Endothelial cell of umbilical vein (primary cell): Measurements from ENCODE around the gene NSD1. TPM values are rescaled to one million over a fixed set of nuclear protein-coding genes. Genes with fewer than 3 reads are reported as not detected.
A peak's percentile ranks its signal among the peaks of the same experiment; 100 is the strongest.

Experiments
- BruUV-seq: library from RNA; stranded (reverse); fragments of 400-500 nt; replicated peaks from 2 replicates; lab custom pipeline; 2021; lab: Mats Ljungman, UMichigan
- CTCF ChIA-PET: fragments of 300-600, 350-600 bp; sonication (Branson Sonifier 250); formaldehyde crosslinking; loops from one replicate; lab custom pipeline; 2021; ENCODE audit warnings: antibody characterized with exemption, inconsistent platforms; lab: Charles Lee
- POLR2A ChIA-PET: fragments of 300-600, 350-600 bp; sonication (Branson Sonifier 250); formaldehyde crosslinking; loops from one replicate; lab custom pipeline; 2021; ENCODE audit warnings: antibody characterized with exemption, inconsistent platforms; lab: Charles Lee
- DNase-seq: peaks from one replicate; pipeline ENCODE4 v3.0.0-alpha.2; 2011; ENCODE audit warnings: low read depth, low spot score
- FAIRE-seq: peaks from 2 replicates; lab custom pipeline; 2011; peaks lifted over from hg19 to GRCh38; lab: Jason Lieb, UNC
- H2AFZ ChIP-seq: 2 replicates; pipeline ENCODE4 v1.6.0; 2012; ENCODE audit warnings: low read depth, low read length, control low read depth, inconsistent platforms
- H3K27ac ChIP-seq: 2 replicates; pipeline ENCODE4 v1.5.1; 2011; ENCODE audit warnings: low read depth, mild to moderate bottlenecking, control low read depth, low read length, moderate library complexity; ENCODE audit not compliant: insufficient read depth
- H3K27me3 ChIP-seq, 2 experiments: 2 replicates each; pipeline versions ENCODE4 v1.6.0 to v1.6.1; 2011; ENCODE audit warnings: low read length in 2 of 2, mixed read lengths in 1 of 2; ENCODE audit not compliant: control insufficient read depth in 2 of 2, insufficient read depth in 2 of 2
- H3K36me3 ChIP-seq, 2 experiments: 2 replicates in 1 of 2; 3 replicates in 1 of 2; pipeline ENCODE4 v1.5.1; 2011; ENCODE audit warnings: low read length in 2 of 2, mild to moderate bottlenecking in 1 of 2, moderate library complexity in 1 of 2; ENCODE audit not compliant: control insufficient read depth in 2 of 2, insufficient read depth in 2 of 2; ENCODE audit errors: extremely low read depth in 1 of 2
- H3K4me1 ChIP-seq: 3 replicates; pipeline ENCODE4 v1.5.1; 2011; ENCODE audit warnings: mild to moderate bottlenecking, low read length; ENCODE audit not compliant: control insufficient read depth, insufficient read depth; ENCODE audit errors: extremely low read depth
- H3K4me2 ChIP-seq: 2 replicates; pipeline ENCODE4 v1.6.1; 2011; ENCODE audit warnings: low read length, control low read depth, mixed read lengths; ENCODE audit not compliant: insufficient read depth
- H3K4me3 ChIP-seq, 3 experiments: fragments of 200-600 bp in 1 of 3; sonication (generic), shearing (Covaris generic) in 1 of 3; replicated peaks in 1 of 3; 2 replicates each; pipeline ENCODE4 v1.5.1; 2011 to 2016; ENCODE audit warnings: control low read depth in 3 of 3, low read length in 3 of 3, mild to moderate bottlenecking in 2 of 3, inconsistent platforms in 1 of 3, low read depth in 1 of 3, moderate library complexity in 1 of 3; ENCODE audit not compliant: insufficient read depth in 1 of 3
- H3K79me2 ChIP-seq: 2 replicates; pipeline ENCODE4 v1.6.0; 2012; ENCODE audit warnings: low read length, inconsistent platforms; ENCODE audit not compliant: control insufficient read depth, insufficient read depth
- H3K9ac ChIP-seq: replicated peaks from 2 replicates; pipeline ENCODE3; 2011; ENCODE audit warnings: low read length, control low read depth; ENCODE audit not compliant: insufficient read depth; ENCODE audit errors: extremely low read depth
- H3K9me1 ChIP-seq: replicated peaks from 3 replicates; pipeline ENCODE4 v1.6.0; 2011; ENCODE audit warnings: mild to moderate bottlenecking, low read length; ENCODE audit not compliant: control insufficient read depth, insufficient read depth; ENCODE audit errors: extremely low read depth
- H3K9me3 ChIP-seq: replicated peaks from 2 replicates; pipeline ENCODE4 v1.5.1; 2012; ENCODE audit warnings: low read length, inconsistent platforms; ENCODE audit not compliant: control insufficient read depth, insufficient read depth
- H4K20me1 ChIP-seq: replicated peaks from 2 replicates; pipeline ENCODE3; 2011; ENCODE audit warnings: mild to moderate bottlenecking, low read length; ENCODE audit not compliant: control insufficient read depth, insufficient read depth; ENCODE audit errors: extremely low read depth
- EZH2 ChIP-seq: IDR thresholded peaks from 2 replicates; pipeline ENCODE4 v1.6.1; 2012; ENCODE audit warnings: borderline replicate concordance, low read depth, mild to moderate bottlenecking, moderate library complexity, low read length, inconsistent platforms; ENCODE audit not compliant: severe bottlenecking
- FOS ChIP-seq: IDR thresholded peaks from 2 replicates; pipeline ENCODE4 v1.6.1; 2011; ENCODE audit warnings: mild to moderate bottlenecking, low read length, moderate library complexity, borderline replicate concordance; ENCODE audit not compliant: insufficient read depth
- JUN ChIP-seq: IDR thresholded peaks from 2 replicates; pipeline ENCODE4 v1.6.1; 2011; ENCODE audit warnings: borderline replicate concordance, low read depth; ENCODE audit not compliant: insufficient read length, insufficient read depth
- POLR2A ChIP-seq: IDR thresholded peaks from 2 replicates; pipeline ENCODE4 v1.6.1; 2012; ENCODE audit warnings: low read depth, mild to moderate bottlenecking, control low read depth, low read length
- POLR2AphosphoS5 ChIP-seq: IDR thresholded peaks from 2 replicates; pipeline ENCODE4 v1.6.1; 2012; ENCODE audit warnings: low read depth, mild to moderate bottlenecking, control low read depth, low read length, moderate library complexity; ENCODE audit not compliant: insufficient read depth
- dilution Hi-C: fragments of 300-500 bp; cut with MboI; formaldehyde crosslinking; loops from one replicate; pipeline ENCODE4 v1.15.0; 2019; ENCODE audit warnings: low sequenced_read_pairs; ENCODE audit not compliant: extremely low pct_ligation_motif_present
- intact Hi-C: fragments of 100-400 bp; cut with micrococcal nuclease; formaldehyde crosslinking; loops from one replicate; pipeline ENCODE4 v1.10.0; 2022
- polyA plus RNA-seq, 4 experiments: library from polyadenylated mRNA; depleted of rRNA in 3 of 4; stranded (reverse) in 3 of 4; unstranded in 1 of 4; fragments of >200 nt; gene quantifications; 2 replicates each; pipeline versions ENCODE4 v1.2.1 to v1.2.3, GENCODE V29; 2011 to 2012; ENCODE audit warnings: missing spikeins in 1 of 4
- total RNA-seq: library from RNA; stranded (reverse); gene quantifications from 2 replicates; pipeline ENCODE4 v1.2.3, GENCODE V29; 2021
- TF ChIP-seq, protein P1 (sequence below): IDR thresholded peaks from 2 replicates; pipeline ENCODE4 v1.6.1; 2011; ENCODE audit not compliant: insufficient read depth, insufficient read length
- TF ChIP-seq, protein P2 (sequence below), 2 donors: IDR thresholded peaks; 1 replicate in 1 of 2; 2 replicates in 1 of 2; pipeline ENCODE4 v1.5.1; 2011; ENCODE audit warnings: low read length in 2 of 2, mild to moderate bottlenecking in 2 of 2, moderate library complexity in 2 of 2, control low read depth in 1 of 2, inconsistent platforms in 1 of 2, low read depth in 1 of 2; ENCODE audit not compliant: insufficient read depth in 1 of 2; ENCODE audit errors: extremely low read depth in 1 of 2

Gene NSD1
- total and polyA plus RNA-seq, 2 donors (not counting 3 experiments of a cell fraction or from before 2014, with no cell fraction given) = 14.4 to 90.4 TPM

DNA sequence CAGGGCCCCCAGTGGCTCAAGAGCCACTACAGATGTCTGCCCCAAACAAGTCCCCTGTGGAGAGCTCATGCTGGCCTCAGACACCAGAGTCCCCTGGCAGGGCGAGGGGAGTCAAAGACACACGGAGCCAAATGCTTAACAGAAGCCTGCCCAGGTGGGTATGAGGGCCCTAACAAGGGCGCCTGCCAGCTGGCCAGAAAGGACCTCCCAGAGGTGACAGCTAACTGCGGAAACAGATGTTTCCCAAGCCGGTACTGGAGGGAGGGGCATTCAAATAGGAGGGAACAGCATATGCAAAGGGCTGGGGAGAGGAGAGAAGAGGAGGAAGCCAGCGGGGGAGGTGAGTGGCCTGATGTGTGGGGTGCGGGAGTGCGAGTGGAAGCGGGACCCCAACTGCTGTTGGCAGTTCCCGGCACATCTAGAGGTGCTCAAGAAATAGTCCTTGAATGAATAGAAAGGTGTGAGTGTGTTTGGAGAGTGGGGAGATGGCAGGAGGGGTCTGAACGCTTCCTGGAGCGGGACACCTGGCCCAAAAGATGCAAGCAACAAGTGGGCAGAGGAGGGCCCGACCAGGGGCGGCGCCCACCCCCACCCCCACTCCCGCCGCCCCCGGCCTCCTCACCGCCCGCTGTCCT is 177.3 kb downstream of the NSD1 start:
- no peaks in the 10 kb centered on the region for H3K9me1 ChIP-seq
- no peaks in the 10 kb centered on the region for H3K27me3 ChIP-seq
- DNase-seq (peak; percentile 71), FAIRE-seq (peak; percentile 82)
- peaks cover 22% of the 10 kb centered on the region for H3K4me1 ChIP-seq
- peaks cover 0 to 9% of the 10 kb centered on the region in 2 experiments for H3K36me3 ChIP-seq
- ChIA-PET POLR2A (interaction anchor here (1.3 kb wide), 1 partner anchor 40 kb away, joined by 4 read pairs; the partner anchor contains the start of gene LMAN2), CTCF (interaction anchor here (0.7 to 3.4 kb wide), 28 partner anchors 8 to 863 kb away, joined by 3 to 45 read pairs (median 6); partner anchors contain the start of genes FGFR4, GRK6 and NSD1)
- H4K20me1 ChIP-seq = no peaks in the 10 kb centered on the region
- TF ChIP-seq, protein P1, sequence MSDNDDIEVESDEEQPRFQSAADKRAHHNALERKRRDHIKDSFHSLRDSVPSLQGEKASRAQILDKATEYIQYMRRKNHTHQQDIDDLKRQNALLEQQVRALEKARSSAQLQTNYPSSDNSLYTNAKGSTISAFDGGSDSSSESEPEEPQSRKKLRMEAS = no peak
- TF ChIP-seq POLR2AphosphoS5 = peak; percentile 54
- peaks cover 13% of the 10 kb centered on the region for H3K79me2 ChIP-seq
- dilution Hi-C loops = no loop called here
- BruUV-seq = TSS peak; percentile 23
- H3K4me2 ChIP-seq = peak overlapping the region; percentile 50
- no peaks in the 10 kb centered on the region for H3K9me3 ChIP-seq
- no peak overlapping the region for H3K27ac ChIP-seq
- no peak overlapping the region for H3K9ac ChIP-seq
- intact Hi-C loops = loop anchor here (5.0 kb wide), 2 partner anchors 56 to 659 kb away; no protein-coding TSS in a partner anchor
- H3K4me3 ChIP-seq = peak overlapping the region; percentile 49 to 64 (median 58)
- no peak overlapping the region for H2AFZ ChIP-seq

DNA sequence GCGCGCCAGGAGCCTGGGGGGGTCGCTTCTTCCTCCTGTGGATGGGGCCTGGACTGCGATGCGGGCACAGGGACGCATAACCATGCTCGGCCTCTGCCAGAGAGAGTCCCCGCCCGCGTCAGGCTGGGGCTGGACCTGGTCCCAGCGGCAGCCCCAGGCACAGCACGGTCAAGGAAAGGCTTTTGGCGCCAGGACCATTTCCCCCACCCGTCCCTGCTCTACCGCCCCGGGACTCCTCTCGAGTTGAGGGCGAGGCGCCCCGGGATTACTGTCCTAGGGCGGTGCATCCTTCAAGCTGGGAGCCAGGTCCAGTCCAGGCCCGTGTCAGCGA is 177.8 kb downstream of the NSD1 start:
- peak overlapping the region; percentile 76 for H3K4me2 ChIP-seq
- no peaks in the 10 kb centered on the region for H3K27me3 ChIP-seq
- no peaks in the 10 kb centered on the region for H3K9me3 ChIP-seq
- DNase-seq (no peak), FAIRE-seq (no peak)
- H3K79me2 ChIP-seq = peaks cover 10% of the 10 kb centered on the region
- H2AFZ ChIP-seq = peak overlapping the region; percentile 36
- peak overlapping the region; percentile 47 for H3K9ac ChIP-seq
- peaks cover 22% of the 10 kb centered on the region for H3K4me1 ChIP-seq
- peaks cover 0 to 8% of the 10 kb centered on the region in 2 experiments for H3K36me3 ChIP-seq
- ChIA-PET POLR2A (no interaction called here), CTCF (interaction anchor here (1.1 to 3.4 kb wide), 7 partner anchors 17 to 197 kb away, joined by 4 to 45 read pairs (median 10); no protein-coding TSS in a partner anchor)
- H3K9me1 ChIP-seq = no peaks in the 10 kb centered on the region
- dilution Hi-C loops = no loop called here
- no TSS peak for BruUV-seq
- intact Hi-C loops = loop anchor here (5.0 kb wide), 2 partner anchors 56 to 659 kb away; no protein-coding TSS in a partner anchor
- H4K20me1 ChIP-seq = no peaks in the 10 kb centered on the region
- peak overlapping the region; percentile 49 to 64 (median 58) for H3K4me3 ChIP-seq
- TF ChIP-seq EZH2 (no peak), JUN (no peak), FOS (no peak), POLR2A (no peak), POLR2AphosphoS5 (no peak)
- TF ChIP-seq, protein P2, sequence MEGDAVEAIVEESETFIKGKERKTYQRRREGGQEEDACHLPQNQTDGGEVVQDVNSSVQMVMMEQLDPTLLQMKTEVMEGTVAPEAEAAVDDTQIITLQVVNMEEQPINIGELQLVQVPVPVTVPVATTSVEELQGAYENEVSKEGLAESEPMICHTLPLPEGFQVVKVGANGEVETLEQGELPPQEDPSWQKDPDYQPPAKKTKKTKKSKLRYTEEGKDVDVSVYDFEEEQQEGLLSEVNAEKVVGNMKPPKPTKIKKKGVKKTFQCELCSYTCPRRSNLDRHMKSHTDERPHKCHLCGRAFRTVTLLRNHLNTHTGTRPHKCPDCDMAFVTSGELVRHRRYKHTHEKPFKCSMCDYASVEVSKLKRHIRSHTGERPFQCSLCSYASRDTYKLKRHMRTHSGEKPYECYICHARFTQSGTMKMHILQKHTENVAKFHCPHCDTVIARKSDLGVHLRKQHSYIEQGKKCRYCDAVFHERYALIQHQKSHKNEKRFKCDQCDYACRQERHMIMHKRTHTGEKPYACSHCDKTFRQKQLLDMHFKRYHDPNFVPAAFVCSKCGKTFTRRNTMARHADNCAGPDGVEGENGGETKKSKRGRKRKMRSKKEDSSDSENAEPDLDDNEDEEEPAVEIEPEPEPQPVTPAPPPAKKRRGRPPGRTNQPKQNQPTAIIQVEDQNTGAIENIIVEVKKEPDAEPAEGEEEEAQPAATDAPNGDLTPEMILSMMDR (IDR thresholded peaks at IDR 0.05; ENCODE audit: extremely low read depth in 1 of 2, insufficient read depth in 1 of 2, low read depth in 1 of 2, low read length in 2 of 2) = no peak
- H3K27ac ChIP-seq = no peak overlapping the region
